ENCODE measurements around the gene RAMAC.
"Not testable (repeated sequence)": the region's sequence is repeated elsewhere in the genome, so short reads cannot be mapped to it uniquely, and the experiment has no call there.

The RAMAC gene

GRCh38 chr15:82969353-82969752, 16.7 kb upstream of the RAMAC start:
- no peak for DNase-seq

- no peak for DNase-seq
Observed at GRCh38 chr15:82970078-82970686, 15.8 kb upstream of the RAMAC start.

- DNase-seq, result no peak
Observed at GRCh38 chr15:82970696-82971095, 15.3 kb upstream of the RAMAC start.

GRCh38 chr15:82971218-82971984, 14.6 kb upstream of the RAMAC start:
- no peak for DNase-seq

GRCh38 chr15:82972990-82973389, 13.0 kb upstream of the RAMAC start:
- DNase-seq, result no peak

GRCh38 chr15:82977076-82977475, 8.9 kb upstream of the RAMAC start:
- DNase-seq, result no peak

GRCh38 chr15:82978438-82978837, 7.6 kb upstream of the RAMAC start:
- no peak for DNase-seq

- DNase-seq, result no peak
Observed at GRCh38 chr15:82979726-82980125, 6.3 kb upstream of the RAMAC start.

GRCh38 chr15:82980981-82981380, 5.0 kb upstream of the RAMAC start:
- no peak for DNase-seq

GRCh38 chr15:82986442-82986780, 401 bp downstream of the RAMAC start:
- DNase-seq, result no peak

GRCh38 chr15:82992436-82992998, 6.5 kb downstream of the RAMAC start:
- no peak for DNase-seq

- DNase-seq, result no peak
Observed at GRCh38 chr15:82993144-82993543, 7.1 kb downstream of the RAMAC start.

- no peak for DNase-seq
Observed at GRCh38 chr15:82995076-82995475, 9.1 kb downstream of the RAMAC start.

GRCh38 chr15:82995938-82996337, 9.9 kb downstream of the RAMAC start:
- DNase-seq, result no peak

GRCh38 chr15:82999426-82999825, 13.4 kb downstream of the RAMAC start:
- DNase-seq, result no peak

- DNase-seq, result no peak
Observed at GRCh38 chr15:82999905-83000671, 14.1 kb downstream of the RAMAC start.

GRCh38 chr15:83000672-83001031, 14.6 kb downstream of the RAMAC start:
- DNase-seq, result not testable (repeated sequence)

GRCh38 chr15:83010709-83011270, 24.8 kb downstream of the RAMAC start:
- peak; percentile 76 for DNase-seq

GRCh38 chr15:83011271-83012075, 25.5 kb downstream of the RAMAC start, which contains the start of gene C15orf40:
Gene C15orf40, minus strand, starts transcription at chr15:83011639. Its CDS starts 32 bp downstream, at chr15:83011607.
- DNase-seq, result peak; percentile 88

- DNase-seq, result no peak
Observed at GRCh38 chr15:83012076-83012426, 26.0 kb downstream of the RAMAC start.

- DNase-seq, result no peak
Observed at GRCh38 chr15:83012636-83013035, 26.6 kb downstream of the RAMAC start.

- no peak for DNase-seq
Observed at GRCh38 chr15:83014205-83014653, 28.2 kb downstream of the RAMAC start.

Measured in activated CD4-positive, CD25-positive, alpha-beta regulatory T cell treated with anti-CD3 and anti-CD28 coated beads, Interleukin-2, amount 50 U/mL, for 72 hours (primary cell).